ENCODE measurements around the gene HCN4. TPM values are rescaled to one million over a fixed set of nuclear protein-coding genes. Genes with fewer than 3 reads are reported as not detected.

Gene HCN4
- total RNA-seq, 3 donors from 2014 or later (not counting 1 experiment from before 2014, with no cell fraction given) = not detected

DNA sequence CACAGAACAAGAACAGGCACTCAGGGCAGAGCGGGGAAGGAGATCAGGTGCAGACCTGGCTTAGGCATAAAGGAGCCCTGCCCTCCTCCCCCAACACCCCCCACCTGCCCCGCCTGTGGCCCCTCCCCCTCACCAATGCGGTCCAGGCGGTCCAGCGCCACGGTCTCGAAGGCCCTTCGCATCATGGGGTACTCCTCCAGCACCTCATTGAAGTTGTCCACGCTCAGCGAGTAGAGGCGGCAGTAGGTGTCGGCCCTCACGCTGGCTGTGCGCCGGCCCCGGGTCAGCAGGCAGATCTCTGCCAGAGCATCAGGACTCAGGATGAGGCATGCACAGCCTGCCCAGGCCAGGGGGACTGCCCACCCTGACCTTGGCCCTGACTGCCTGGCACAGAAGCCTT lies 44.8 kb downstream of the HCN4 start:
- peaks cover 7 to 13% of the 10 kb centered on the region in 2 donors for H3K27me3 Mint-ChIP-seq (ENCODE audit: low read depth in 2 of 2)
- no peaks in the 10 kb centered on the region for H3K9me3 Mint-ChIP-seq
- 98% methylated on average over 15 of the region's 16 CpGs for WGBS (ENCODE audit: insufficient coverage)
- no peak for TF ChIP-seq CTCF (IDR thresholded peaks at IDR 0.05)
- Histone ChIP-seq H3K36me3 (ENCODE audit: control insufficient read depth, insufficient read depth, low read length) (no peaks in the 10 kb centered on the region), H3K27me3 (ENCODE audit: control insufficient read depth, insufficient read depth, low read length) (peaks cover 2% of the 10 kb centered on the region), H3K9me3 (ENCODE audit: control insufficient read depth, insufficient read depth, low read length) (no peaks in the 10 kb centered on the region), H3K27ac (ENCODE audit: low read length) (no peak overlapping the region), H3K4me3 (ENCODE audit: low read length) (no peak overlapping the region), H3K4me1 (ENCODE audit: control insufficient read depth, insufficient read depth, low read length) (peaks cover 3% of the 10 kb centered on the region)
- no peak for DNase-seq
- H3K4me3 Mint-ChIP-seq = no peak overlapping the region
- no peak for ATAC-seq
- no peak overlapping the region for H3K27ac Mint-ChIP-seq
- peaks cover 0 to 12% of the 10 kb centered on the region in 2 donors for H3K4me1 Mint-ChIP-seq
- no peaks in the 10 kb centered on the region for H3K36me3 Mint-ChIP-seq
- intact Hi-C loops (cut with micrococcal nuclease) = no loop called here

- intact Hi-C loops (cut with micrococcal nuclease) = no loop called here
- WGBS (ENCODE audit: insufficient coverage) = 95% methylated on average over 30 of the region's 30 CpGs
- no peak for TF ChIP-seq CTCF (IDR thresholded peaks at IDR 0.05)
Observed at GRCh38 chr15:73323374-73323955, 45.3 kb downstream of the HCN4 start.

DNA sequence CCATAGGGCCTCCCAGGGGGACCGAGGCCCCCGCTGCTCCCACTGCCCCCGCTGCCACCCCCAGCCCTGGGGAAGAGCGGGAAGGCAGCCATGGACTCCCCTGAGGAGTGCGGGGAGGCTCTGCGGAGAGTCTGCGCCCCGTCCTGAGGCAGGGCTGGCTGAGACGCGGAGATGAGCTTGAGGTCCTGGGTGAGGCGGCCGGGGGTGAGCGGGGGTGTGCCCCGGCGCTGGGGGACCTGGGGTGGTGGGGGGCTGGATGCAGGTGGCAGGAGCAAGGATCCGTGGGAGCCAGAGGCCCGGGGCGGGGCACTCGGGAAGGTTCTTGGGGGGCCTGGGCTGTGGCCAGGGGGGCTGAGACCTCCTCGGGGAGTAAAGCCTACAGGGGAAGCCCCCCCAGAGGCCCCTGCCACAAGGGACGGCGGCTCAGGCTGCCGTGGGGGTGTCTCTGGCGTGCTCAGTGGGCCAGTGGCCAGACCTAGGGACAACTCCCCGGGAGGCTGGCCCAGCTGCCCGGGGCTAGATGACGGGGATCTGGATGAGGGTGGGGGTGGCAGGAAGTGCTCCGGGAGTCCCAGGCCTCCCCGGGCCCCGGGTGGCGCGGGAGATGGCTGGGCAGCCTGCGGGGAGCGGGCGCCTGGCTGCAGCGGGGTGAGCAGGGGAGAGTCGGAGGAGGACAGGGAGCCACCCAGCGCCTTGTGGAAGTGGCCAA lies 45.9 kb downstream of the HCN4 start:
- Histone ChIP-seq H3K4me3 (ENCODE audit: low read length) (no peak overlapping the region), H3K4me1 (ENCODE audit: control insufficient read depth, insufficient read depth, low read length) (peaks cover 6% of the 10 kb centered on the region), H3K9me3 (ENCODE audit: control insufficient read depth, insufficient read depth, low read length) (no peaks in the 10 kb centered on the region), H3K36me3 (ENCODE audit: control insufficient read depth, insufficient read depth, low read length) (no peaks in the 10 kb centered on the region), H3K27me3 (ENCODE audit: control insufficient read depth, insufficient read depth, low read length) (peaks cover 2% of the 10 kb centered on the region), H3K27ac (ENCODE audit: low read length) (no peak overlapping the region)
- Mint-ChIP-seq H3K27ac (no peak overlapping the region), H3K36me3 (no peaks in the 10 kb centered on the region), H3K4me1 (peaks cover 0 to 6% of the 10 kb centered on the region in 2 donors), H3K9me3 (no peaks in the 10 kb centered on the region), H3K4me3 (no peak overlapping the region), H3K27me3 (ENCODE audit: low read depth in 2 of 2) (peaks cover 9% of the 10 kb centered on the region in 2 donors)
- TF ChIP-seq CTCF (IDR thresholded peaks at IDR 0.05) = no peak
- DNase-seq (no peak), ATAC-seq (no peak)
- 89% methylated on average over 38 of the region's 38 CpGs for WGBS (ENCODE audit: insufficient coverage)
- intact Hi-C loops (cut with micrococcal nuclease) = no loop called here

More at GRCh38 chr15:73323374-73323955, 45.3 kb downstream of the HCN4 start:
- Mint-ChIP-seq H3K27ac (no peak overlapping the region), H3K36me3 (no peaks in the 10 kb centered on the region), H3K27me3 (ENCODE audit: low read depth in 2 of 2) (peaks cover 7 to 8% of the 10 kb centered on the region in 2 donors), H3K9me3 (no peaks in the 10 kb centered on the region), H3K4me1 (peaks cover 0 to 8% of the 10 kb centered on the region in 2 donors), H3K4me3 (no peak overlapping the region)
- H3K27me3 ChIP-seq (ENCODE audit: control insufficient read depth, insufficient read depth, low read length) = peaks cover 2% of the 10 kb centered on the region
- no peaks in the 10 kb centered on the region for H3K9me3 ChIP-seq (ENCODE audit: control insufficient read depth, insufficient read depth, low read length)
- no peak overlapping the region for H3K27ac ChIP-seq (ENCODE audit: low read length)
- DNase-seq (no peak), ATAC-seq (no peak)
- H3K4me3 ChIP-seq (ENCODE audit: low read length) = no peak overlapping the region
- H3K4me1 ChIP-seq (ENCODE audit: control insufficient read depth, insufficient read depth, low read length) = peaks cover 4% of the 10 kb centered on the region
- H3K36me3 ChIP-seq (ENCODE audit: control insufficient read depth, insufficient read depth, low read length) = no peaks in the 10 kb centered on the region

All from natural killer cell (primary cell).